Liver (tissue), 3 donors: Measurements from ENCODE around the gene UBAP2.

Experiments used
- CTCF ChIP-seq: fragments of 150-350 bp; IDR thresholded peaks from 2 replicates; pipeline ENCODE4 v1.5.1; 2017; ENCODE audit warnings: improper control_type of control experiment, low read depth, low read length; ENCODE audit not compliant: missing input control
- MAX ChIP-seq: IDR thresholded peaks from 2 replicates; pipeline ENCODE4 v1.6.1; 2016; ENCODE audit warnings: antibody characterized with exemption
- NR2F2 ChIP-seq: IDR thresholded peaks from 2 replicates; pipeline ENCODE4 v1.6.1; 2016; ENCODE audit warnings: antibody characterized with exemption
- RAD21 ChIP-seq, 2 donors: IDR thresholded peaks; 2 replicates each; pipeline ENCODE4 v1.6.1; 2016; ENCODE audit warnings: antibody characterized with exemption in 2 of 2, mild to moderate bottlenecking in 2 of 2
- donor health status: healthy.
- donor health status: healthy.

GRCh38 chr9:33885948-33886347, 162.7 kb downstream of the UBAP2 start:
- TF ChIP-seq CTCF = no peak
- TF ChIP-seq NR2F2 = no peak
- TF ChIP-seq MAX = no peak
- no peak for TF ChIP-seq RAD21 (IDR thresholded peaks at IDR 0.05)
